Fibroblast of lung (primary cell): ENCODE data around the gene MRE11.

ENCODE experiments used
- CTCF ChIP-seq, 2 donors: IDR thresholded peaks in 1 of 2; conservative IDR thresholded peaks in 1 of 2; 1 replicate in 1 of 2; 2 replicates in 1 of 2; pipeline ENCODE4 v1.5.1; 2011 to 2012; ENCODE audit warnings: low read length in 2 of 2, control low read depth in 1 of 2, inconsistent platforms in 1 of 2, low read depth in 1 of 2, mild to moderate bottlenecking in 1 of 2
- EZH2 ChIP-seq: IDR thresholded peaks from 2 replicates; pipeline ENCODE4 v1.5.1; 2012; ENCODE audit warnings: low read length, control low read depth, mild to moderate bottlenecking; ENCODE audit errors: missing control alignments

GRCh38 chr11:94454301-94454700 lies 39.3 kb downstream of the MRE11 start:
- TF ChIP-seq EZH2 (no peak), CTCF (conservative IDR thresholded peaks at IDR 0.05 in 1 of 2, IDR thresholded peaks at IDR 0.05 in 1 of 2; ENCODE audit: low read depth in 1 of 2, low read length in 2 of 2) (no peak)
